Endothelial cell of umbilical vein (primary cell): ENCODE measurements around the gene CDH1. TPM values are rescaled to one million over a fixed set of nuclear protein-coding genes. Genes with fewer than 3 reads are reported as not detected.

Experiments used
- BruUV-seq: library from RNA; stranded (reverse); fragments of 400-500 nt; replicated peaks from 2 replicates; lab custom pipeline; 2021; lab: Mats Ljungman, UMichigan
- CTCF ChIA-PET: fragments of 300-600, 350-600 bp; sonication (Branson Sonifier 250); formaldehyde crosslinking; loops from one replicate; lab custom pipeline; 2021; ENCODE audit warnings: antibody characterized with exemption, inconsistent platforms; lab: Charles Lee
- POLR2A ChIA-PET: fragments of 300-600, 350-600 bp; sonication (Branson Sonifier 250); formaldehyde crosslinking; loops from one replicate; lab custom pipeline; 2021; ENCODE audit warnings: antibody characterized with exemption, inconsistent platforms; lab: Charles Lee
- DNase-seq: peaks from one replicate; pipeline ENCODE4 v3.0.0-alpha.2; 2011; ENCODE audit warnings: low read depth, low spot score
- FAIRE-seq: peaks from 2 replicates; lab custom pipeline; 2011; peaks lifted over from hg19 to GRCh38; lab: Jason Lieb, UNC
- H2AFZ ChIP-seq: 2 replicates; pipeline ENCODE4 v1.6.0; 2012; ENCODE audit warnings: low read depth, low read length, control low read depth, inconsistent platforms
- H3K27ac ChIP-seq: 2 replicates; pipeline ENCODE4 v1.5.1; 2011; ENCODE audit warnings: low read depth, mild to moderate bottlenecking, control low read depth, low read length, moderate library complexity; ENCODE audit not compliant: insufficient read depth
- H3K27me3 ChIP-seq, 2 experiments: 2 replicates each; pipeline versions ENCODE4 v1.6.0 to v1.6.1; 2011; ENCODE audit warnings: low read length in 2 of 2, mixed read lengths in 1 of 2; ENCODE audit not compliant: control insufficient read depth in 2 of 2, insufficient read depth in 2 of 2
- H3K36me3 ChIP-seq, 2 experiments: 2 replicates in 1 of 2; 3 replicates in 1 of 2; pipeline ENCODE4 v1.5.1; 2011; ENCODE audit warnings: low read length in 2 of 2, mild to moderate bottlenecking in 1 of 2, moderate library complexity in 1 of 2; ENCODE audit not compliant: control insufficient read depth in 2 of 2, insufficient read depth in 2 of 2; ENCODE audit errors: extremely low read depth in 1 of 2
- H3K4me1 ChIP-seq: 3 replicates; pipeline ENCODE4 v1.5.1; 2011; ENCODE audit warnings: mild to moderate bottlenecking, low read length; ENCODE audit not compliant: control insufficient read depth, insufficient read depth; ENCODE audit errors: extremely low read depth
- H3K4me2 ChIP-seq: 2 replicates; pipeline ENCODE4 v1.6.1; 2011; ENCODE audit warnings: low read length, control low read depth, mixed read lengths; ENCODE audit not compliant: insufficient read depth
- H3K4me3 ChIP-seq, 3 experiments: fragments of 200-600 bp in 1 of 3; sonication (generic), shearing (Covaris generic) in 1 of 3; replicated peaks in 1 of 3; 2 replicates each; pipeline ENCODE4 v1.5.1; 2011 to 2016; ENCODE audit warnings: control low read depth in 3 of 3, low read length in 3 of 3, mild to moderate bottlenecking in 2 of 3, inconsistent platforms in 1 of 3, low read depth in 1 of 3, moderate library complexity in 1 of 3; ENCODE audit not compliant: insufficient read depth in 1 of 3
- H3K79me2 ChIP-seq: 2 replicates; pipeline ENCODE4 v1.6.0; 2012; ENCODE audit warnings: low read length, inconsistent platforms; ENCODE audit not compliant: control insufficient read depth, insufficient read depth
- H3K9ac ChIP-seq: replicated peaks from 2 replicates; pipeline ENCODE3; 2011; ENCODE audit warnings: low read length, control low read depth; ENCODE audit not compliant: insufficient read depth; ENCODE audit errors: extremely low read depth
- H3K9me1 ChIP-seq: replicated peaks from 3 replicates; pipeline ENCODE4 v1.6.0; 2011; ENCODE audit warnings: mild to moderate bottlenecking, low read length; ENCODE audit not compliant: control insufficient read depth, insufficient read depth; ENCODE audit errors: extremely low read depth
- H3K9me3 ChIP-seq: replicated peaks from 2 replicates; pipeline ENCODE4 v1.5.1; 2012; ENCODE audit warnings: low read length, inconsistent platforms; ENCODE audit not compliant: control insufficient read depth, insufficient read depth
- H4K20me1 ChIP-seq: replicated peaks from 2 replicates; pipeline ENCODE3; 2011; ENCODE audit warnings: mild to moderate bottlenecking, low read length; ENCODE audit not compliant: control insufficient read depth, insufficient read depth; ENCODE audit errors: extremely low read depth
- CTCF ChIP-seq, 2 donors: IDR thresholded peaks; 1 replicate in 1 of 2; 2 replicates in 1 of 2; pipeline ENCODE4 v1.5.1; 2011; ENCODE audit warnings: low read length in 2 of 2, mild to moderate bottlenecking in 2 of 2, moderate library complexity in 2 of 2, control low read depth in 1 of 2, inconsistent platforms in 1 of 2, low read depth in 1 of 2; ENCODE audit not compliant: insufficient read depth in 1 of 2; ENCODE audit errors: extremely low read depth in 1 of 2
- EZH2 ChIP-seq: IDR thresholded peaks from 2 replicates; pipeline ENCODE4 v1.6.1; 2012; ENCODE audit warnings: borderline replicate concordance, low read depth, mild to moderate bottlenecking, moderate library complexity, low read length, inconsistent platforms; ENCODE audit not compliant: severe bottlenecking
- FOS ChIP-seq: IDR thresholded peaks from 2 replicates; pipeline ENCODE4 v1.6.1; 2011; ENCODE audit warnings: mild to moderate bottlenecking, low read length, moderate library complexity, borderline replicate concordance; ENCODE audit not compliant: insufficient read depth
- GATA2 ChIP-seq: IDR thresholded peaks from 2 replicates; pipeline ENCODE4 v1.7.0; 2011; ENCODE audit warnings: low read depth, mild to moderate bottlenecking, moderate library complexity, mixed read lengths, low read length; ENCODE audit not compliant: insufficient read length, insufficient read depth
- JUN ChIP-seq: IDR thresholded peaks from 2 replicates; pipeline ENCODE4 v1.6.1; 2011; ENCODE audit warnings: borderline replicate concordance, low read depth; ENCODE audit not compliant: insufficient read length, insufficient read depth
- MAX ChIP-seq: IDR thresholded peaks from 2 replicates; pipeline ENCODE4 v1.6.1; 2011; ENCODE audit not compliant: insufficient read depth, insufficient read length
- MYC ChIP-seq: IDR thresholded peaks from one replicate; pipeline ENCODE4 v1.6.1; 2011; ENCODE audit warnings: mild to moderate bottlenecking, low read depth, low read length
- POLR2A ChIP-seq: IDR thresholded peaks from 2 replicates; pipeline ENCODE4 v1.6.1; 2012; ENCODE audit warnings: low read depth, mild to moderate bottlenecking, control low read depth, low read length
- POLR2AphosphoS5 ChIP-seq: IDR thresholded peaks from 2 replicates; pipeline ENCODE4 v1.6.1; 2012; ENCODE audit warnings: low read depth, mild to moderate bottlenecking, control low read depth, low read length, moderate library complexity; ENCODE audit not compliant: insufficient read depth
- dilution Hi-C: fragments of 300-500 bp; cut with MboI; formaldehyde crosslinking; loops from one replicate; pipeline ENCODE4 v1.15.0; 2019; ENCODE audit warnings: low sequenced_read_pairs; ENCODE audit not compliant: extremely low pct_ligation_motif_present
- intact Hi-C: fragments of 100-400 bp; cut with micrococcal nuclease; formaldehyde crosslinking; loops from one replicate; pipeline ENCODE4 v1.10.0; 2022
- polyA plus RNA-seq, 4 experiments: library from polyadenylated mRNA; depleted of rRNA in 3 of 4; stranded (reverse) in 3 of 4; unstranded in 1 of 4; fragments of >200 nt; gene quantifications; 2 replicates each; pipeline versions ENCODE4 v1.2.1 to v1.2.3, GENCODE V29; 2011 to 2012; ENCODE audit warnings: missing spikeins in 1 of 4
- total RNA-seq: library from RNA; stranded (reverse); gene quantifications from 2 replicates; pipeline ENCODE4 v1.2.3, GENCODE V29; 2021

CDH1 gene
- total and polyA plus RNA-seq, 2 donors (not counting 3 experiments of a cell fraction or from before 2014, with no cell fraction given) = 0.28 to 0.69 TPM

DNA sequence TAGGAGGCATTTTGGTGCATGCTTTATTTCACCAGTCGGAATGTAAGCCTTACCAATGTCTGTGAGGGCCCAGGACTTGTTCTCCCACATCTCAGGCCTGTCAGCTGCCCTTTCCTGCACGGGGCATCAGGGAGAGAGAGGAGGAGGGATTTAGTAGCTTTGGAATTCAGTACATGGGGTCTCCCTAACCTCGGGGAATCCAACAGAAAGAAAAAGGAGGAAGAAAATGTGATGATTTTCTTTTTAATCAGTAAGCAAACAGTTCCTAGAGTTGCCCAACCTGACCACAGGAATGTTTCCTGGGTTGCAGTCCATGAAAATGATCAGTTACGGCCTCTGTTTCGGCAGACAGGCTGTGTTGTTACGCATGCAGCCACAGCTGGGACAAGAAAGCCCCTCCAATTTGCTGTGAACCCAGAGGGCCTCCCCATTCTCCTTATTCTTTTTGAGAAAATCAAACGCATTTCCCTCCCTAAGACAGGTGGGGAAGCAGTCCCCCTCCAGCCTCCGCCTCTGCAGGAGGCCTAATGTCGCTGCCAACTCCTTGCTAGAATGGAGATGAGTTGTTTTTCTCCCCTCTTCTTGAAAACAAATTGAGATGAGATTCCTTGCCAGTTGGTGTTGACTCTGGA, 53.2 kb downstream of the CDH1 start:
- H3K36me3 ChIP-seq = no peaks in the 10 kb centered on the region
- H3K4me3 ChIP-seq = no peak overlapping the region
- no peak overlapping the region for H3K9ac ChIP-seq
- H3K4me1 ChIP-seq = no peaks in the 10 kb centered on the region
- no peaks in the 10 kb centered on the region for H3K9me3 ChIP-seq
- no peak overlapping the region for H3K27ac ChIP-seq
- no peak overlapping the region for H2AFZ ChIP-seq
- H3K9me1 ChIP-seq = no peaks in the 10 kb centered on the region
- no peaks in the 10 kb centered on the region for H3K79me2 ChIP-seq
- no peaks in the 10 kb centered on the region for H3K27me3 ChIP-seq
- no peak for TF ChIP-seq FOS
- TF ChIP-seq POLR2A = no peak
- TF ChIP-seq MYC = no peak
- TF ChIP-seq EZH2 = no peak
- TF ChIP-seq MAX = no peak
- no peak for TF ChIP-seq GATA2
- TF ChIP-seq JUN = no peak
- no peak for TF ChIP-seq CTCF (IDR thresholded peaks at IDR 0.05; ENCODE audit: extremely low read depth in 1 of 2, insufficient read depth in 1 of 2, low read depth in 1 of 2, low read length in 2 of 2)
- TF ChIP-seq POLR2AphosphoS5 = no peak
- H4K20me1 ChIP-seq = no peaks in the 10 kb centered on the region
- dilution Hi-C loops = no loop called here
- H3K4me2 ChIP-seq = no peak overlapping the region
- FAIRE-seq = no peak
- POLR2A ChIA-PET = no interaction called here
- no peak for DNase-seq
- intact Hi-C loops = no loop called here
- BruUV-seq = no TSS peak
- CTCF ChIA-PET = no interaction called here
